Ovary (tissue), 9 donors: ENCODE data around the gene MMEL1. TPM values are rescaled to one million over a fixed set of nuclear protein-coding genes. Genes with fewer than 3 reads are reported as not detected.

ENCODE experiments used
- DNase-seq, 5 donors: peaks; one replicate each; pipeline ENCODE4 v3.0.0-alpha.2; 2019 to 2020
- H3K27ac ChIP-seq, 2 donors: fragments of 200-600 bp; one replicate each; pipeline versions ENCODE4 v1.5.1 to v1.8.0; 2019 to 2022
- H3K27me3 ChIP-seq: fragments of 200-600 bp; one replicate; pipeline ENCODE4 v1.8.0; 2022
- H3K36me3 ChIP-seq: fragments of 200-600 bp; sonication (generic); one replicate; pipeline ENCODE4 v1.5.1; 2019
- H3K4me1 ChIP-seq: one replicate; pipeline ENCODE4 v1.8.1; 2013; ENCODE audit warnings: mild to moderate bottlenecking, moderate library complexity; ENCODE audit not compliant: insufficient read depth
- H3K4me3 ChIP-seq: fragments of 200-600 bp; sonication (generic); one replicate; pipeline ENCODE4 v1.5.1; 2017
- H3K9me3 ChIP-seq, 2 donors: fragments of 200-600 bp in 1 of 2; sonication (generic) in 1 of 2; one replicate each; pipeline versions ENCODE4 v1.5.1 to v1.8.1; 2013 to 2019; ENCODE audit warnings: mild to moderate bottlenecking in 1 of 2, moderate library complexity in 1 of 2
- CTCF ChIP-seq, 3 donors: fragments of 450-650 bp in 2 of 3; fragments of 200-600 bp in 1 of 3; IDR thresholded peaks; one replicate each; pipeline versions ENCODE4 v1.5.1 to v1.8.0; 2016 to 2022; ENCODE audit warnings: antibody characterized with exemption in 3 of 3, mild to moderate bottlenecking in 1 of 3
- EP300 ChIP-seq: sonication (generic); formaldehyde crosslinking; IDR thresholded peaks from one replicate; pipeline ENCODE4 v1.6.1; 2017; ENCODE audit warnings: antibody characterized with exemption
- POLR2A ChIP-seq: fragments of 450-650 bp; IDR thresholded peaks from one replicate; pipeline ENCODE4 v1.6.1; 2017; ENCODE audit warnings: antibody characterized with exemption, mild to moderate bottlenecking, moderate library complexity
- WGBS, 3 donors: extraction: QIAGEN DNeasy Blood & Tissue Kit in 1 of 3; methylation state at CpG; one replicate each; pipeline versions ENCODE4 v1.1.5 to v1.1.7; 2013 to 2017; 5-methylcytosine and 5-hydroxymethylcytosine counted together
- intact Hi-C, 4 donors: fragments of 100-400 bp; cut with DNase I; formaldehyde crosslinking; loops; one replicate each; pipeline versions ENCODE4 v1.11.0 to v1.15.1; 2022 to 2023
- polyA plus RNA-seq, 2 donors: library from polyadenylated mRNA; stranded (reverse); fragments of 200-250 nt in 1 of 2; fragments of 350-450 nt in 1 of 2; fragmentation: Illumina TruSeq in 1 of 2; extraction: RNeasy Lipid Tissue Mini Kit (QIAGEN cat#74804) in 1 of 2; gene quantifications; one replicate each; pipeline ENCODE4 v1.2.3, GENCODE V29; 2013 to 2014
- total RNA-seq, 7 donors: library from RNA; depleted of rRNA in 2 of 7; stranded (reverse); fragments of >200 nt in 2 of 7; fragmentation: NEBNext Ultra II Directional in 3 of 7; extraction: Animal tissue kit (Norgen Biotek cat#: 25700) in 3 of 7; gene quantifications; one replicate each; pipeline versions ENCODE4 v1.1.0 to v1.2.4, GENCODE V29; 2016 to 2023
- donor health status: DM: no; HTN: no; CAD: no; lungs with moderate emphysema.
- donor health status: DM: no; HTN: no; CAD: no.
- donor health status: Bipolar disorder and iron deficiency.
- donor health status: DM: yes; HTN: yes; CAD: no.
- donor health status: DM: no; HTN: no; CAD: no.
- donor health status: DM: yes; HTN: yes; CAD: no.

MMEL1 gene
- total and polyA plus RNA-seq, 9 donors: 0.42 to 7.9 (median 1.1) TPM; not detected in 3

DNA sequence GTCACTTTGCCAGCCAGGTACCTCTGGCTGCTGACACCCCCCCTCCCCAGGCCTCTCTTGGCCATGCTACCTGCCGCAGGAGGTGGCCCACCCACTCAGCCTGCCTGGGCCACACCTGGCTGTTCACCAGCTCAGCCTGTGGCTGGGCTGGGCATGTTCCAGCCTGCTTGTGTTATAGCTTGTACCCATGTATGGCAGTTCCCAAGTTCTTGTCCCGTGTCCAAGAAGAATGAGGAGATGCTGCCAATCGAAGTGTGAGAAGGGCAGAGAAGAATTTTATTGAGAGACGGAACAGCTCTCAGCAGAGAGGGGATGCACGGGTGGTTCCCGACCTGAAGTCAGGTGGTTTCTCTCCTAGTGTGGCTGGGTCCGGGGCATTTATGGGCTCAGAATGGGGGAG lies 3.9 kb upstream of the MMEL1 start:
- no peaks in the 10 kb centered on the region for H3K36me3 ChIP-seq
- intact Hi-C loops: loop anchor here in 1 of 4 donors (10.0 kb wide), 1 partner anchor 222 kb away; the partner anchor contains the start of gene PEX10
- no peak overlapping the region for H3K4me3 ChIP-seq
- H3K9me3 ChIP-seq: peaks cover 0 to 6% of the 10 kb centered on the region in 2 donors
- DNase-seq: peak in 1 of 5 donors; percentile 16
- H3K4me1 ChIP-seq: peaks cover 16% of the 10 kb centered on the region
- TF ChIP-seq CTCF (IDR thresholded peaks at IDR 0.05) (no peak), EP300 (no peak), POLR2A (no peak)
- H3K27ac ChIP-seq: no peak overlapping the region
- 86 to 92% (median 91%) methylated on average over 7 of the region's 7 CpGs for WGBS, 3 donors
- H3K27me3 ChIP-seq: no peaks in the 10 kb centered on the region

GRCh38 chr1:2635361-2636010 lies 2.7 kb upstream of the MMEL1 start:
- H3K4me1 ChIP-seq: peaks cover 14% of the 10 kb centered on the region
- H3K36me3 ChIP-seq: no peaks in the 10 kb centered on the region
- DNase-seq: peak in 1 of 5 donors; percentile 11
- H3K27me3 ChIP-seq: no peaks in the 10 kb centered on the region
- H3K9me3 ChIP-seq: peaks cover 0 to 6% of the 10 kb centered on the region in 2 donors
- no peak overlapping the region for H3K4me3 ChIP-seq
- 77 to 87% (median 81%) methylated on average over 9 to 10 of the region's 10 CpGs for WGBS, 3 donors
- TF ChIP-seq POLR2A: no peak
- no peak for TF ChIP-seq EP300
- no peak for TF ChIP-seq CTCF (IDR thresholded peaks at IDR 0.05)
- no peak overlapping the region for H3K27ac ChIP-seq
- intact Hi-C loops: loop anchor here in 1 of 4 donors (10.0 kb wide), 1 partner anchor 221 kb away; the partner anchor contains the start of gene PEX10

GRCh38 chr1:2633936-2634491 lies 1.2 kb upstream of the MMEL1 start:
- TF ChIP-seq EP300 (no peak), POLR2A (no peak), CTCF (IDR thresholded peaks at IDR 0.05) (no peak)
- DNase-seq: peak; percentile 50 to 75 (median 66)

DNA sequence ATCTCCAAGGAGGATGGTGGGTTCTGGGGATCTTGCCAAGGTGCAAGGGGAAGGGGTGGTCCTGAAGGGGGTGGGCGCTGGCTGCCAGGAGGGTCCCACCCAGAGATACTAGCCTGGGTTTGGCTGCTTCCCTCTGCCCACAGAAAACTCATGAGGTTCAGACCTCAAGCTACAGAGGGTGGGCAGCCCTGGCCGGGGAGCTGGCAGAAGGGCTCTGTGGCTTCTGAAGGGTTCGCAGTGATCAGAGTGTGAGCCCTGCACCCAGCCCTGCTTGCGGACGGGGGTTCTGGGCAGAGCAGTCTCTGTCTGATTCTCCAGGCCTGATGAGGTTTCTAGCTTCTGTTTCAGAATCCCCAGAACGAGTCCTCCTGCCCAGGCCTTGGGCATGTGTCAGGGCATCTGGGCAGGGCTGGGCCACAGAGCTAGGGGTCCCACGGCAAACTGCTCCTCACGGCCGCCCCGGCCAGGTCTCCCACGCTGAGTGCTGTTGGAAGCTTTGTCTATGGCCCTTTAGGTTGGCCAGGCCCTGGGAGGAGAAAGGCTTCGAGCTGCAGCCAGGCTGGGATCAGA lies 635 bp upstream of the MMEL1 start:
- H3K4me3 ChIP-seq: no peak overlapping the region
- peaks cover 0 to 6% of the 10 kb centered on the region in 2 donors for H3K9me3 ChIP-seq
- TF ChIP-seq POLR2A: no peak
- TF ChIP-seq EP300: no peak
- no peak for TF ChIP-seq CTCF (IDR thresholded peaks at IDR 0.05)
- peaks cover 2% of the 10 kb centered on the region for H3K27me3 ChIP-seq
- no peak overlapping the region for H3K27ac ChIP-seq
- H3K36me3 ChIP-seq: no peaks in the 10 kb centered on the region
- whole genome bisulfite sequencing, 3 donors: 30 to 51% (median 36%) methylated on average over 12 of the region's 12 CpGs
- DNase-seq: peak in 1 of 5 donors; percentile 14
- intact Hi-C loops: loop anchor here in 1 of 4 donors (10.0 kb wide), 1 partner anchor 219 kb away; the partner anchor contains the start of gene PEX10
- H3K4me1 ChIP-seq: peaks cover 15% of the 10 kb centered on the region

More at GRCh38 chr1:2633936-2634491, 1.2 kb upstream of the MMEL1 start:
- peaks cover 2% of the 10 kb centered on the region for H3K27me3 ChIP-seq
- WGBS, 3 donors: 11 to 21% (median 11%) methylated on average over 7 to 8 of the region's 8 CpGs
- intact Hi-C loops: loop anchor here in 1 of 4 donors (10.0 kb wide), 1 partner anchor 219 kb away; the partner anchor contains the start of gene PEX10
- H3K4me3 ChIP-seq: no peak overlapping the region
- H3K27ac ChIP-seq: no peak overlapping the region
- peaks cover 14% of the 10 kb centered on the region for H3K4me1 ChIP-seq
- H3K36me3 ChIP-seq: no peaks in the 10 kb centered on the region
- H3K9me3 ChIP-seq: peaks cover 0 to 6% of the 10 kb centered on the region in 2 donors
